Cardiac muscle cell (in vitro differentiated cells and primary cell): ENCODE results near the gene DDX39B. TPM values are rescaled to one million over a fixed set of nuclear protein-coding genes. Genes with fewer than 3 reads are reported as not detected.
A peak's percentile ranks its signal among the peaks of the same experiment; 100 is the strongest.

Source experiments
- DNase-seq, 2 donors: peaks; one replicate each; pipeline versions ENCODE4 v3.0.0 to v3.0.0-alpha.2; 2010 to 2017; ENCODE audit warnings: low read depth in 1 of 2, low spot score in 1 of 2
- H3K27ac ChIP-seq: fragments of 200-600 bp; sonication (generic); 2 replicates; pipeline ENCODE4 v1.5.1; 2016
- H3K27me3 ChIP-seq: fragments of 200-600 bp; sonication (generic); 2 replicates; pipeline ENCODE4 v1.6.0; 2016; ENCODE audit warnings: control low read depth
- H3K36me3 ChIP-seq: fragments of 200-600 bp; sonication (generic); 2 replicates; pipeline ENCODE4 v1.5.1; 2016; ENCODE audit warnings: control low read depth
- H3K4me1 ChIP-seq: fragments of 200-600 bp; sonication (generic); 2 replicates; pipeline ENCODE4 v1.8.1; 2017; ENCODE audit warnings: low read depth, mild to moderate bottlenecking, mixed run types
- H3K4me3 ChIP-seq: fragments of 200-600 bp; sonication (generic); 2 replicates; pipeline ENCODE4 v1.5.1; 2016; ENCODE audit warnings: mild to moderate bottlenecking
- H3K9me3 ChIP-seq: fragments of 200-600 bp; sonication (generic); 2 replicates; pipeline ENCODE4 v1.5.1; 2017; ENCODE audit warnings: low read depth, mild to moderate bottlenecking, control low read depth
- polyA plus RNA-seq: library from polyadenylated mRNA; unstranded; fragments of >200 nt; fragmentation: Nextera tagmentation; extraction: Ambion mirVana; gene quantifications from 2 replicates; pipeline ENCODE4 v1.2.1, GENCODE V29; 2016
- total RNA-seq: library from RNA; depleted of rRNA; stranded (reverse); fragments of >200 nt; gene quantifications from 2 replicates; pipeline ENCODE4 v1.2.3, GENCODE V29; 2016
- TF ChIP-seq, protein P1 (sequence below): IDR thresholded peaks from 2 replicates; pipeline ENCODE4 v1.5.1; 2012; ENCODE audit warnings: low read depth, mild to moderate bottlenecking, low read length

Gene DDX39B
- total and polyA plus RNA-seq, 2 experiments from 2014 or later, result 321 to 371 TPM

DNA sequence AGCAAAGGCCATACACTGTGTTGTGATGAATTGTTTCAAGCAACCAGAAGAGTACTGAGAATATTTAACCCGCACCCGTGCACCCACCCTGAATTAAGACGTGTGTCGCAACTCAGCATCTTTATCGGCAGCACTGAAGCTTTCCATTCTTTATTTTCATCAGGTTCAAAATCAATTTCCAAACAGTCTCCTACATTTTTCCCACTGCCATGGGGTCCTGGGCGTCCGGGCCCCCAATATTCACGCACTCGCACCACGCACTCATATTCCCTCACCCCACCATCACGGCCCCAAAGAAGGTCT is 38.6 kb upstream of the DDX39B start:
- Histone ChIP-seq H3K27me3 (no peaks in the 10 kb centered on the region), H3K9me3 (no peaks in the 10 kb centered on the region)
- TF ChIP-seq, protein P1, sequence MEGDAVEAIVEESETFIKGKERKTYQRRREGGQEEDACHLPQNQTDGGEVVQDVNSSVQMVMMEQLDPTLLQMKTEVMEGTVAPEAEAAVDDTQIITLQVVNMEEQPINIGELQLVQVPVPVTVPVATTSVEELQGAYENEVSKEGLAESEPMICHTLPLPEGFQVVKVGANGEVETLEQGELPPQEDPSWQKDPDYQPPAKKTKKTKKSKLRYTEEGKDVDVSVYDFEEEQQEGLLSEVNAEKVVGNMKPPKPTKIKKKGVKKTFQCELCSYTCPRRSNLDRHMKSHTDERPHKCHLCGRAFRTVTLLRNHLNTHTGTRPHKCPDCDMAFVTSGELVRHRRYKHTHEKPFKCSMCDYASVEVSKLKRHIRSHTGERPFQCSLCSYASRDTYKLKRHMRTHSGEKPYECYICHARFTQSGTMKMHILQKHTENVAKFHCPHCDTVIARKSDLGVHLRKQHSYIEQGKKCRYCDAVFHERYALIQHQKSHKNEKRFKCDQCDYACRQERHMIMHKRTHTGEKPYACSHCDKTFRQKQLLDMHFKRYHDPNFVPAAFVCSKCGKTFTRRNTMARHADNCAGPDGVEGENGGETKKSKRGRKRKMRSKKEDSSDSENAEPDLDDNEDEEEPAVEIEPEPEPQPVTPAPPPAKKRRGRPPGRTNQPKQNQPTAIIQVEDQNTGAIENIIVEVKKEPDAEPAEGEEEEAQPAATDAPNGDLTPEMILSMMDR, result no peak

GRCh38 chr6:31579546-31580437 is 38.0 kb upstream of the DDX39B start:
- Histone ChIP-seq H3K4me1 (peaks cover 3% of the 10 kb centered on the region), H3K27ac (no peak overlapping the region), H3K9me3 (no peaks in the 10 kb centered on the region), H3K4me3 (no peak overlapping the region), H3K36me3 (no peaks in the 10 kb centered on the region), H3K27me3 (no peaks in the 10 kb centered on the region)
- no peak for DNase-seq
- TF ChIP-seq, protein P1, result no peak

More for the DNA sequence above, 38.6 kb upstream of the DDX39B start:
- Histone ChIP-seq H3K4me3 (peak overlapping the region; percentile 54), H3K27ac (no peak overlapping the region), H3K36me3 (no peaks in the 10 kb centered on the region), H3K4me1 (peaks cover 3% of the 10 kb centered on the region)
- no peak for DNase-seq

GRCh38 chr6:31579119-31579505 is 37.3 kb upstream of the DDX39B start:
- H3K27ac ChIP-seq, result no peak overlapping the region
- H3K4me1 ChIP-seq, result peaks cover 3% of the 10 kb centered on the region
- no peaks in the 10 kb centered on the region for H3K27me3 ChIP-seq
- TF ChIP-seq, protein P1, result no peak
- H3K36me3 ChIP-seq, result no peaks in the 10 kb centered on the region
- no peak for DNase-seq
- H3K9me3 ChIP-seq, result no peaks in the 10 kb centered on the region
- no peak overlapping the region for H3K4me3 ChIP-seq

- DNase-seq, result no peak
- Histone ChIP-seq H3K4me1 (peaks cover 3% of the 10 kb centered on the region), H3K36me3 (no peaks in the 10 kb centered on the region), H3K9me3 (no peaks in the 10 kb centered on the region), H3K27ac (no peak overlapping the region), H3K27me3 (no peaks in the 10 kb centered on the region), H3K4me3 (no peak overlapping the region)
- TF ChIP-seq, protein P1, result no peak
These were observed 36.6 kb upstream of the DDX39B start for GRCh38 chr6:31578184-31579118.

GRCh38 chr6:31577579-31577966 is 35.8 kb upstream of the DDX39B start:
- no peak for DNase-seq

More at GRCh38 chr6:31577579-31577966, 35.8 kb upstream of the DDX39B start:
- TF ChIP-seq, protein P1, result no peak
- no peak overlapping the region for H3K27ac ChIP-seq
- H3K36me3 ChIP-seq, result no peaks in the 10 kb centered on the region
- H3K4me3 ChIP-seq, result no peak overlapping the region
- H3K27me3 ChIP-seq, result no peaks in the 10 kb centered on the region
- H3K9me3 ChIP-seq, result no peaks in the 10 kb centered on the region
- peaks cover 3% of the 10 kb centered on the region for H3K4me1 ChIP-seq
